GM18907 (cell line): ENCODE results near the gene CKB.

Experiments used
- ATAC-seq: cut with Tn5 transposase; IDR thresholded peaks from one replicate; pipeline ENCODE4 v1.9.1; 2021; ENCODE audit warnings: mild to moderate bottlenecking, moderate library complexity; ENCODE audit not compliant: unreplicated experiment

CKB gene

GRCh38 chr14:103492156-103492925 lies 30.3 kb downstream of the CKB start:
- ATAC-seq = no peak

- no peak for ATAC-seq
Measured at GRCh38 chr14:103491691-103492090, 30.9 kb downstream of the CKB start.

DNA sequence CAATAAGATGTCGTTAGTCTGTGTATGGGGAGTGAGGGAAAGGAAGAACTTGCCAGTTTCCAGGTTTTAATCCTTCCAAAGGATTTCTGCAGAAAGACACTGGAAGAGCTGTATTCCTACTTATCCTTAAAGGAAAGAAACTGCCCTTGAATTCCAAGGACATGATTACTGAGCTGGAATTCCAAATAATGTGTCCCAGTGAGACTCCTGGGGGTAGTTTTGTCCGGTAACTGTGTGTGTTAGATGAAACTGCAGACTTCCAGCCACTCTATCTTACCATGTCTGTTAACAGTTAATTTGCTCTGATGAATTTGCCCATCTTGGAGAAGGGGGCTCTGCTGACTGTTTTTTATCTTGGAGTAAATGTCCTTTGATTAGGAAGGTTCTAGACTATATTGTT lies 33.0 kb downstream of the CKB start:
- no peak for ATAC-seq

DNA sequence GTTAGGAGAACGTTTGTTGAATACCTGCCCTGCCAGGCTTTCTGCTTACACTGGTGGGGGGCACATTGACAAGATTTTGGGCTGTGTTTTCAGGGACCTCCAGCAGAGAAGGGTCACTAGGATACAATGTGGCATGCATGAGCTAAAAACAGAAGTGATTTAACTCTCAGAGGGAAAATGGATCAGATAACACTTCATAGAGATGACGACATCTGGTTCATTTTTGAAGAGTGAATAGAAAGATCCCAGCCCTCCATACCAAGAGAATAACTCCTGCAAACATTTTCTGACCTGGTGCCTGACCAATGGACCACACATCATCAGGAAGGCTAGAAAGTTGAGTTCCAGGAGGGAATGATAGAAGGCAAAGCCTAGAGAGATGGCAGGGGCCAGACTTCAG lies 33.7 kb downstream of the CKB start:
- ATAC-seq = no peak

DNA sequence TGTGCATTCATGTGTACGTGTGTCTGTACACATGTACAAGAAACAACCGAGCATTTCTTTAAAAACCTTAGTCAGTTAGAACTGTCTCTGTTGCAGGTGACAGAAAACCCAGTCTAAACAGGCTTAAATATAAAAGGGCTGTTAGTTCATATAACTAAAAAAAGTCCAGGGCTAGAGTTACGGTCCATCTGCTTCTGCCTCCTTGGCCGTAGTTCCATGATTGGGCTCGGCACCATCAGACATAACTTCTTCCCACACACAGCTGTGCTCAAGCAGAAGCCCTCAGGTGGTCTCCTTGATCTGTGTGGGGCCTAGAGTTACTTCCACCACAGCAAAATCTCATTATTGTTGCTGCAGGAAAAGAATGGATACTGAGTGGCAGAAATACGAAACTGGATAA lies 34.6 kb downstream of the CKB start:
- no peak for ATAC-seq

GRCh38 chr14:103485504-103485903 lies 37.1 kb downstream of the CKB start:
- no peak for ATAC-seq

DNA sequence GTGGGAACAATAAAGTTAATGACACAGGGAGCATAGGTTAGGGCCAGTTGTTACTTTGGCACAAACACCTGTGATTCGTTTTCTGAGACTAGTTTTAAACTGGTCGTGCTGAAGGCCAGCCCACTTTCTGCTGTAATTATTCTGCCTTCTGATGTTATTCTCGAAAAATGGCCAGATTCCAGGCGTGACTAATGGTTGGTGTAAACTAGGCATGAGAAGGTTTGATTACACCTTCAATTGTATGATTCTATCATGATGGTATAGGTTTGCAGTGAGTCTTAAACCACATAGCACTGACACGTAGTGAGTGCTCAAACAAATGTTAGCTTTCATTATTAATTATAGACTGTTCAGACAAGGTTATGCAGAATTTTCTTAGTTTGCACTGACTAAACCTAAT lies 39.0 kb downstream of the CKB start:
- no peak for ATAC-seq

DNA sequence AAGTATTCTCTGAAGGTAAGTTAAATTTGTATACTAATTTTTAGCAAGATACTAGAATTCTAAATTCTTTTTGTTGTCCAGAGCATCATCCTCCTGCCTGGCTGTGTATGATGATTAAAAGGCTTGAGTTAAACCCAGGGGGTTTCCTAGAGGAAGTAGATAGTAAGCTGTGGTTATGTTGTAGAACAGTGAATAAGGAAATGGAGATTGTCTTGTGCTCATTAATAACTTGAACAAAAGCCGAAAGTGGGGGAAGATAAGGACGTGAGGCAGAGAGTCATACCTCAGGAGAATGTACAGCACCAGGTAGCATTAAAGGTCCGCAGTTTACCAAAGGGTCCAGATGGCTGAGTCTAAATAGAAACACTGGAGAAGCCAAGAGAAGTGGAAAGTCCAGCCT lies 42.0 kb downstream of the CKB start:
- peak; percentile 81 for ATAC-seq

DNA sequence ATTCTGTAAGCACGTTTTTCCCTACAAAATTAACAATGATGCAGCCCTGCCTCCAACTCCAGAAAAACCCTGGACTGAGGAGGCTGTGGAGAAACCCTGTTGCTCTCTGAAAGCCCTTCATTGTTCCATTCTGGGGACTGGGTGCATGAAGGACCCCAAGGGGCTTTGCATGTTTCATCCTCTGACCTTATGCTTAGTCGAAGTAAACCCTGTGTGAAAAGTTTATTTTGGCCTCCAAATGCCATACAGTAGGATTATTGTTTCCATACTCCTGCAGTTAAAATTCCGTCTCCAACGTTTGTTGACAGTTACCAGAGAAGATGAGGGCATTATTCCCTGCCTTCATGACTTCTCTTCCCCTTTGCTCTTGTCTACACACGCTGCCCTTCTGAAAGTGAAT lies 46.0 kb downstream of the CKB start:
- no peak for ATAC-seq

GRCh38 chr14:103476065-103476464 lies 46.6 kb downstream of the CKB start:
- ATAC-seq = no peak

DNA sequence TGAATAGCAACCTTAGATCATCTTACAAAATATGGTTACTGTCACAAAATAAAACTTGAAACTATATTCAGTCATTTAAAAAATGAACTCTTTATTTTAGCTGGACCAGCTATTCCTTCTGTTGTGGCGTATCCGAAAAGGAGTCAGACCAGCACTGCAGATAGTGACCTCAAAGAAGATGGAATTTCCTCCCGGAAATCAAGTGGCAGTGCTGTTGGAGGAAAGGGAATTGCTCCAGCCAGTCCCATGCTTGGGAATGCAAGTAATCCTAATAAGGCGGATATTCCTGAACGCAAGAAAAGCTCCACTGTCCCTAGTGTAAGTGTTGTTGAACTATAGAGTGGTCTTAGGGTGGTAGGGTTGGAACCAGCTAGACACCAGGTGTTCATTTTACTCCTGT lies 47.7 kb downstream of the CKB start:
- no peak for ATAC-seq

GRCh38 chr14:103472939-103473338 lies 49.7 kb downstream of the CKB start:
- no peak for ATAC-seq
